HEK293 (cell line): Measurements from ENCODE around the gene IGFALS.

Source experiments
- CTCF ChIA-PET: fragments of 350-600 bp; formaldehyde crosslinking; extraction: SDS; loops from one replicate; lab custom pipeline; 2021; ENCODE audit warnings: antibody characterized with exemption; lab: Yijun Ruan, JAX
- POLR2A ChIA-PET: fragments of 300-600 bp; formaldehyde crosslinking; extraction: SDS; loops from one replicate; lab custom pipeline; 2020; ENCODE audit warnings: antibody characterized with exemption, inconsistent platforms; lab: Yijun Ruan, JAX
- H3K27ac ChIP-seq: fragments of 200-500 bp; sonication (Bioruptor generic); 2 replicates; pipeline ENCODE4 v1.5.1; 2014; ENCODE audit warnings: low read depth, low read length, control low read depth, inconsistent platforms; ENCODE audit errors: extremely low read depth
- H3K36me3 ChIP-seq, 2 experiments: fragments of 200-500 bp in 1 of 2; sonication (Bioruptor generic) in 1 of 2; 1 replicate in 1 of 2; 2 replicates in 1 of 2; pipeline ENCODE4 v1.5.1; 2014 to 2017; ENCODE audit warnings: inconsistent platforms in 2 of 2, low read length in 2 of 2; ENCODE audit not compliant: control insufficient read depth in 2 of 2, insufficient read depth in 1 of 2
- H3K4me1 ChIP-seq: fragments of 200-500 bp; sonication (Bioruptor generic); 2 replicates; pipeline ENCODE4 v1.5.1; 2014; ENCODE audit warnings: mild to moderate bottlenecking, low read length, inconsistent platforms; ENCODE audit not compliant: control insufficient read depth, insufficient read depth
- H3K4me3 ChIP-seq: 2 replicates; pipeline ENCODE4 v1.5.1; 2011; ENCODE audit warnings: low read depth, mild to moderate bottlenecking, control low read depth, low read length, moderate library complexity
- H3K9me3 ChIP-seq: fragments of 200-500 bp; sonication (Bioruptor generic); 2 replicates; pipeline ENCODE4 v1.5.1; 2014; ENCODE audit warnings: low read depth, low read length, inconsistent platforms; ENCODE audit not compliant: control insufficient read depth, insufficient read depth
- ATF2 ChIP-seq: fragments of 450-650 bp; formaldehyde crosslinking; IDR thresholded peaks from 2 replicates; pipeline ENCODE4 v1.5.1; 2016; ENCODE audit warnings: missing biosample characterization, missing genetic modification characterization, low read depth
- CTCF ChIP-seq: fragments of 450-650 bp; formaldehyde crosslinking; IDR thresholded peaks from 2 replicates; pipeline ENCODE4 v1.5.1; 2016; ENCODE audit warnings: missing biosample characterization, missing genetic modification characterization
- KLF1 ChIP-seq: fragments of 450-650 bp; formaldehyde crosslinking; IDR thresholded peaks from 2 replicates; pipeline ENCODE4 v1.5.1; 2016; ENCODE audit warnings: missing biosample characterization, missing genetic modification characterization
- KLF16 ChIP-seq: fragments of 450-650 bp; formaldehyde crosslinking; IDR thresholded peaks from 2 replicates; pipeline ENCODE4 v1.5.1; 2017; ENCODE audit warnings: missing biosample characterization, missing genetic modification characterization
- KLF17 ChIP-seq: fragments of 450-650 bp; formaldehyde crosslinking; IDR thresholded peaks from 2 replicates; pipeline ENCODE4 v1.5.1; 2016; ENCODE audit warnings: missing biosample characterization, missing genetic modification characterization
- KLF9 ChIP-seq: fragments of 450-650 bp; formaldehyde crosslinking; IDR thresholded peaks from 2 replicates; pipeline ENCODE4 v1.5.1; 2016; ENCODE audit warnings: missing biosample characterization, missing genetic modification characterization, low read depth
- MZF1 ChIP-seq: fragments of 450-650 bp; formaldehyde crosslinking; IDR thresholded peaks from 2 replicates; pipeline ENCODE4 v1.5.1; 2017; ENCODE audit warnings: missing biosample characterization, missing genetic modification characterization, borderline replicate concordance
- TRIM28 ChIP-seq: IDR thresholded peaks from 2 replicates; pipeline ENCODE4 v1.6.1; 2011; ENCODE audit warnings: low read length, control low read depth, borderline replicate concordance
- ZBTB20 ChIP-seq: fragments of 450-650 bp; formaldehyde crosslinking; IDR thresholded peaks from 2 replicates; pipeline ENCODE4 v1.5.1; 2016; ENCODE audit warnings: missing biosample characterization, missing genetic modification characterization
- ZEB2 ChIP-seq: fragments of 450-650 bp; formaldehyde crosslinking; IDR thresholded peaks from 2 replicates; pipeline ENCODE4 v1.5.1; 2016; ENCODE audit warnings: missing biosample characterization, missing genetic modification characterization
- ZFP69B ChIP-seq: fragments of 450-650 bp; formaldehyde crosslinking; IDR thresholded peaks from 2 replicates; pipeline ENCODE4 v1.5.1; 2016; ENCODE audit warnings: missing biosample characterization, missing genetic modification characterization
- ZNF114 ChIP-seq: fragments of 450-650 bp; formaldehyde crosslinking; IDR thresholded peaks from 2 replicates; pipeline ENCODE4 v1.5.0; 2017; ENCODE audit warnings: missing biosample characterization, missing genetic modification characterization
- ZNF280C ChIP-seq: fragments of 450-650 bp; formaldehyde crosslinking; IDR thresholded peaks from 2 replicates; pipeline ENCODE4 v1.5.1; 2016; ENCODE audit warnings: missing biosample characterization, missing genetic modification characterization
- ZNF391 ChIP-seq: fragments of 450-650 bp; formaldehyde crosslinking; IDR thresholded peaks from 2 replicates; pipeline ENCODE4 v1.5.1; 2016; ENCODE audit warnings: low read depth, missing biosample characterization, missing genetic modification characterization, borderline replicate concordance
- ZNF416 ChIP-seq: fragments of 450-650 bp; formaldehyde crosslinking; IDR thresholded peaks from 2 replicates; pipeline ENCODE4 v1.5.1; 2016; ENCODE audit warnings: missing biosample characterization, missing genetic modification characterization
- ZNF473 ChIP-seq: fragments of 450-650 bp; formaldehyde crosslinking; IDR thresholded peaks from 2 replicates; pipeline ENCODE4 v1.5.1; 2017; ENCODE audit warnings: missing biosample characterization, missing genetic modification characterization
- ZNF501 ChIP-seq: fragments of 450-650 bp; formaldehyde crosslinking; IDR thresholded peaks from 2 replicates; pipeline ENCODE4 v1.5.1; 2016; ENCODE audit warnings: missing biosample characterization, missing genetic modification characterization
- ZNF555 ChIP-seq: fragments of 450-650 bp; formaldehyde crosslinking; conservative IDR thresholded peaks from 2 replicates; pipeline ENCODE4 v1.5.1; 2017; ENCODE audit warnings: missing biosample characterization, mild to moderate bottlenecking, missing genetic modification characterization, inconsistent platforms
- ZNF621 ChIP-seq: fragments of 450-650 bp; formaldehyde crosslinking; IDR thresholded peaks from 2 replicates; pipeline ENCODE4 v1.5.1; 2017; ENCODE audit warnings: missing biosample characterization, missing genetic modification characterization
- ZNF654 ChIP-seq: fragments of 450-650 bp; formaldehyde crosslinking; IDR thresholded peaks from 2 replicates; pipeline ENCODE4 v1.5.1; 2016; ENCODE audit warnings: low read depth, missing biosample characterization, missing genetic modification characterization
- ZNF785 ChIP-seq: fragments of 450-650 bp; formaldehyde crosslinking; IDR thresholded peaks from 2 replicates; pipeline ENCODE4 v1.5.1; 2016; ENCODE audit warnings: missing biosample characterization, missing genetic modification characterization
- ZNF791 ChIP-seq: fragments of 450-650 bp; formaldehyde crosslinking; IDR thresholded peaks from 2 replicates; pipeline ENCODE4 v1.5.1; 2016; ENCODE audit warnings: missing biosample characterization, missing genetic modification characterization
- ZSCAN16 ChIP-seq: fragments of 450-650 bp; formaldehyde crosslinking; IDR thresholded peaks from 2 replicates; pipeline ENCODE4 v1.5.1; 2016; ENCODE audit warnings: missing biosample characterization, missing genetic modification characterization

IGFALS gene

GRCh38 chr16:1765826-1766225 lies 27.7 kb downstream of the IGFALS start:
- peaks cover 0 to 93% of the 10 kb centered on the region in 2 experiments; a peak in 1 of 3 replicates for H3K36me3 ChIP-seq

GRCh38 chr16:1764971-1765370 lies 28.5 kb downstream of the IGFALS start:
- H3K4me1 ChIP-seq, result peaks cover 2% of the 10 kb centered on the region; the same call in 1 of the 2 replicates
- H3K9me3 ChIP-seq, result no peaks in the 10 kb centered on the region
- no peak overlapping the region for H3K4me3 ChIP-seq
- TF ChIP-seq ZNF280C (tag by site-specific recombination) (no peak), ZNF391 (tag by site-specific recombination) (no peak), ZNF501 (tag by site-specific recombination) (no peak), KLF9 (tag by site-specific recombination) (peak; percentile 19; the same call in 1 of the 2 replicates), TRIM28 (no peak), ZNF473 (tag by site-specific recombination) (no peak)
- H3K36me3 ChIP-seq, result peaks cover 0 to 94% of the 10 kb centered on the region in 2 experiments; a peak in 1 of 3 replicates
- ChIA-PET POLR2A (interaction anchor here (0.8 to 1.4 kb wide), 2 partner anchors 18 to 200 kb away, joined by 4 to 6 read pairs; partner anchors contain the start of genes NUBP2, RPS2 and SPSB3), CTCF (interaction anchor here (0.6 kb wide), 1 partner anchor 155 kb away, joined by 3 read pairs; no protein-coding TSS in a partner anchor)
- no peak overlapping the region for H3K27ac ChIP-seq

More at GRCh38 chr16:1765826-1766225, 27.7 kb downstream of the IGFALS start:
- Histone ChIP-seq H3K4me1 (peaks cover 3% of the 10 kb centered on the region; the same call in 1 of the 2 replicates), H3K4me3 (no peak overlapping the region), H3K9me3 (no peaks in the 10 kb centered on the region), H3K27ac (no peak overlapping the region)
- ChIA-PET CTCF (interaction anchor here (0.6 kb wide), 1 partner anchor 17 kb away, joined by 3 read pairs; the partner anchor contains the start of genes NUBP2 and SPSB3), POLR2A (interaction anchor here (0.8 kb wide), 1 partner anchor 199 kb away, joined by 4 read pairs; the partner anchor contains the start of gene RPS2)
- TF ChIP-seq ZNF416 (tag by site-specific recombination) (no peak), ZEB2 (tag by site-specific recombination) (no peak)

- no peak overlapping the region for H3K4me3 ChIP-seq
- H3K27ac ChIP-seq, result no peak overlapping the region
- H3K9me3 ChIP-seq, result no peaks in the 10 kb centered on the region
- peaks cover 0 to 93% of the 10 kb centered on the region in 2 experiments; a peak in 1 of 3 replicates for H3K36me3 ChIP-seq
- H3K4me1 ChIP-seq, result no peaks in the 10 kb centered on the region
- CTCF ChIA-PET, result interaction anchor here (0.6 to 0.9 kb wide), 3 partner anchors 10 to 60 kb away, joined by 4 to 9 read pairs (median 5); no protein-coding TSS in a partner anchor
- POLR2A ChIA-PET, result interaction anchor here (1.4 kb wide), 1 partner anchor 19 kb away, joined by 6 read pairs; the partner anchor contains the start of genes NUBP2 and SPSB3
- TF ChIP-seq ZNF791 (tag by site-specific recombination) (no peak), ZNF555 (tag by site-specific recombination) (no peak), ZNF114 (tag by site-specific recombination) (no peak), CTCF (tag by site-specific recombination) (peak; percentile 34), ZBTB20 (tag by site-specific recombination) (no peak), KLF16 (tag by site-specific recombination) (no peak), KLF17 (0 out of 2 replicates have a peak, but pooled peaks have one; percentile 20), KLF1 (peak; percentile 80), ZNF654 (tag by site-specific recombination) (no peak), ATF2 (no peak), ZNF785 (tag by site-specific recombination) (no peak), ZSCAN16 (no peak), ZNF621 (tag by site-specific recombination) (no peak), MZF1 (tag by site-specific recombination) (no peak), ZFP69B (tag by site-specific recombination) (no peak)
Observed at GRCh38 chr16:1763521-1764511, 29.7 kb downstream of the IGFALS start.
